Chondrocyte (in vitro differentiated cells): ENCODE measurements around the gene MLYCD. TPM values are rescaled to one million over a fixed set of nuclear protein-coding genes. Genes with fewer than 3 reads are reported as not detected.

ENCODE experiments used
- DNase-seq: peaks from one replicate; pipeline ENCODE4 v3.0.0; 2021; ENCODE audit warnings: mixed read lengths, low spot score
- H3K27ac Mint-ChIP-seq: one replicate; pipeline ENCODE4 v1.8.0; 2021; ENCODE audit warnings: mild to moderate bottlenecking, moderate library complexity, mixed read lengths; ENCODE audit not compliant: unreplicated experiment
- H3K27me3 Mint-ChIP-seq: 2 replicates; pipeline ENCODE4 v1.8.0; 2021; ENCODE audit warnings: low read depth, mixed read lengths
- H3K36me3 Mint-ChIP-seq: 2 replicates; pipeline ENCODE4 v1.8.0; 2021; ENCODE audit warnings: low read depth, mixed read lengths
- H3K4me1 Mint-ChIP-seq: 2 replicates; pipeline ENCODE4 v1.8.0; 2021; ENCODE audit warnings: low read depth, mild to moderate bottlenecking, mixed read lengths
- H3K4me3 Mint-ChIP-seq: one replicate; pipeline ENCODE4 v1.8.0; 2021; ENCODE audit warnings: mild to moderate bottlenecking, moderate library complexity, mixed read lengths; ENCODE audit not compliant: unreplicated experiment
- H3K9me3 Mint-ChIP-seq: 2 replicates; pipeline ENCODE4 v1.8.0; 2021; ENCODE audit warnings: low read depth, mixed read lengths
- CTCF ChIP-seq: fragments of 200-600 bp; sonication (generic); IDR thresholded peaks from 2 replicates; pipeline ENCODE4 v1.5.0; 2021; ENCODE audit warnings: antibody characterized with exemption, mild to moderate bottlenecking, moderate library complexity
- total RNA-seq: library from RNA; stranded (reverse); gene quantifications from 3 replicates; pipeline ENCODE4 v1.2.1, GENCODE V29; 2021

The MLYCD gene
- total RNA-seq, 1 donor from 2014 or later = 3.1 TPM

GRCh38 chr16:83863682-83864081, 35.2 kb upstream of the MLYCD start:
- Mint-ChIP-seq H3K27ac (no peak overlapping the region), H3K4me1 (no peaks in the 10 kb centered on the region), H3K27me3 (peaks cover 40% of the 10 kb centered on the region), H3K4me3 (no peak overlapping the region), H3K9me3 (peaks cover 10% of the 10 kb centered on the region), H3K36me3 (peaks cover 5% of the 10 kb centered on the region)
- TF ChIP-seq CTCF = no peak
- no peak for DNase-seq

- no peaks in the 10 kb centered on the region for H3K4me1 Mint-ChIP-seq
- H3K9me3 Mint-ChIP-seq = peaks cover 18% of the 10 kb centered on the region
- no peak for DNase-seq
- H3K4me3 Mint-ChIP-seq = no peak overlapping the region
- peaks cover 70% of the 10 kb centered on the region for H3K27me3 Mint-ChIP-seq
- no peak overlapping the region for H3K27ac Mint-ChIP-seq
- no peak for TF ChIP-seq CTCF
- peaks cover 5% of the 10 kb centered on the region for H3K36me3 Mint-ChIP-seq
Measured at GRCh38 chr16:83870830-83871229, 28.1 kb upstream of the MLYCD start.

GRCh38 chr16:83878838-83879237, 20.1 kb upstream of the MLYCD start:
- no peak overlapping the region for H3K4me3 Mint-ChIP-seq

GRCh38 chr16:83882163-83882885, 16.6 kb upstream of the MLYCD start:
- Mint-ChIP-seq H3K4me3 (no peak overlapping the region), H3K36me3 (peaks cover 2% of the 10 kb centered on the region), H3K27me3 (peaks cover 23% of the 10 kb centered on the region), H3K9me3 (no peaks in the 10 kb centered on the region), H3K4me1 (peaks cover under 1% of the 10 kb centered on the region), H3K27ac (no peak overlapping the region)
- no peak for DNase-seq
- no peak for TF ChIP-seq CTCF

More at GRCh38 chr16:83878838-83879237, 20.1 kb upstream of the MLYCD start:
- H3K27ac Mint-ChIP-seq = no peak overlapping the region
- TF ChIP-seq CTCF = peak; percentile 87
- no peak for DNase-seq
- no peaks in the 10 kb centered on the region for H3K9me3 Mint-ChIP-seq
- H3K36me3 Mint-ChIP-seq = peaks cover 2% of the 10 kb centered on the region
- H3K27me3 Mint-ChIP-seq = peaks cover 50% of the 10 kb centered on the region
- no peaks in the 10 kb centered on the region for H3K4me1 Mint-ChIP-seq

GRCh38 chr16:83886199-83886971, 12.5 kb upstream of the MLYCD start:
- Mint-ChIP-seq H3K27me3 (peaks cover 20% of the 10 kb centered on the region), H3K4me3 (no peak overlapping the region), H3K4me1 (peaks cover 6% of the 10 kb centered on the region), H3K27ac (no peak overlapping the region), H3K36me3 (peaks cover 3% of the 10 kb centered on the region), H3K9me3 (peaks cover 6% of the 10 kb centered on the region)
- no peak for TF ChIP-seq CTCF
- DNase-seq = no peak
